Uterus (tissue), 2 donors: ENCODE data around the gene TMPRSS9.

Experiments used
- CTCF ChIP-seq, 4 experiments: fragments of 200-600 bp in 2 of 4; fragments of 450-650 bp in 2 of 4; sonication (generic) in 2 of 4; IDR thresholded peaks; one replicate each; pipeline ENCODE4 v1.5.1; 2016 to 2019; ENCODE audit warnings: antibody characterized with exemption in 4 of 4, mild to moderate bottlenecking in 2 of 4, moderate library complexity in 1 of 4
- POLR2A ChIP-seq, 2 donors: fragments of 450-650 bp; IDR thresholded peaks; one replicate each; pipeline ENCODE4 v1.6.1; 2016; ENCODE audit warnings: antibody characterized with exemption in 2 of 2, mild to moderate bottlenecking in 1 of 2, moderate library complexity in 1 of 2

- no peak for TF ChIP-seq CTCF (IDR thresholded peaks at IDR 0.05)
- no peak for TF ChIP-seq POLR2A (IDR thresholded peaks at IDR 0.05)
These were observed 33.2 kb upstream of the TMPRSS9 start for GRCh38 chr19:2326699-2327360.
